Endometrium (tissue), 2 donors: ENCODE results near the gene CREB3L4.
"Not testable (repeated sequence)": the region's sequence is repeated elsewhere in the genome, so short reads cannot be mapped to it uniquely, and the experiment has no call there.

ENCODE experiments used
- FAIRE-seq: peaks from 2 replicates; lab custom pipeline; 2012; peaks lifted over from hg19 to GRCh38; lab: Jason Lieb, UNC
- donor health status: control.
- donor health status: control.

Gene CREB3L4

DNA sequence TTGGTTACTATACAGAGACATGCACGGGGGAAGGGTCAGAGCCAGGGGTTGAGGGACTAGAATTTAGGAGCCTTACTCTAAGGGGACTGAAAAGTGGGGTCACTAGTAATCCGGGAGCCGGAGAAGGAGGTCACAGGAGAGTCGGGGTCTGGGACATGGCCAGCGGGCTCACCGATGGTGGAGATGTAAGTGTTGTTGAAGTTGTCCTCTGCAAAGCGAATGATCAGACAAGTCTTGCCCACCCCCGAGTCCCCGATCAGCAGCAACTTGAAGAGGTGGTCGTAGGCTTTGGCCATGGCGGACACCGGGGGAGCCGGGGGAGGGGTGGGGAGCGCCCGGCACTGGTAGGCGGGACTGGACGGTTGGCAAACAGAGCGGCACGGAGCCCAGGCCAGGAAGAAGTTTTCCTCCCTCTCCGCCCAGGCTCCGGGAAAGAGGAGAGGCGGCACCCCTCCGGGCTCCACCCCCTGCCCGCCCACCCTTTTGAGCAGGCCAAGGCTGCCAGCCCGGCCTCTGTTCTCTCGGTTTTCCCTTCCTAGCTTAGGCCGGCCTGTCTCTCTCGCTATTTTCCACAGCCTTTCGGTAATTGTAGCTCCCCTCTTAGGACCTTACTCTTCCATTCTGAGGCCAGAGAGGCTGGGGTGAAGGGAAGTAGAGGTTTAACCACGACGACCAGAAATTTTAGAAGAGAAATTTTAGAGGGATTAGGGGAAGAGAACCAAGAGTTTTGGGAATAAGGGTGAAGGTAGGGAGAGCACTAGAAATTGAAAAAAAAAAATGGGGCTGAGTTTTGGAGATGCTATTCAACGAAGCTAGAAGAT lies 18.4 kb downstream of the CREB3L4 start, which contains the start of gene RAB13:
Gene RAB13, minus strand, starts transcription at position 399 of the 821 bp plus-strand sequence. Its CDS starts 103 bp downstream, at position 296.
- FAIRE-seq, result no peak

- FAIRE-seq, result no peak
These were observed 19.9 kb downstream of the CREB3L4 start for GRCh38 chr1:153987621-153988020.

DNA sequence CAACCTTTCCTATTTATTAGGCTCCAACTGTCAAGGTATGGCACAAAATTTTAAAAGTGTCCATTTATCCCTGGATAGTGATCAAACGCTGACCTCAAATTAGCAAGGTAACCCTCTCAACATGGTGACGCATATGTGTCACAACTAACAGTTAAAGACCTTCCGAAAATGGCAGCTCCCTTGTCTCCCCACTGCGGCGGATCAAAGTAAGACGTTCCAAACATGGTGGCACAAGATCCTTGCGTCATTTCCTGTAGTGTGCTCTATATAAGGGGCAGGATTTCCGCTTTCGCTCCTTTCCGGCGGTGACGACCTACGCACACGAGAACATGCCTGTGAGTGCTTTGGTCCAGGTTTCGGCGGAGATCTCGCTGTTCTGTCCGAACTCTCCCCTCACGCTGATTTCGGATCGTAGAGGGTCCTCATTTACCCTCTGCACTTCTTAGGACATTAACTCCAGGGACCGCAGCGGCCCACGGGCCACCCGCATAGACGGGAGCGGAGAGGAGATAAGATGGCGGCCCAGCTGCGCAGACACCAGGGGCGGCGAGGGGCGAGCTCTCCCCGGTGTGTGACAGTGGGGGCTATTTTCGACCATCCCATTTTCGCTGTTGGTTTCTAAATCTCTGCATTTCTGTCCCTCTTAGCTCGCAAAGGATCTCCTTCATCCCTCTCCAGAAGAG lies 22.9 kb downstream of the CREB3L4 start, which contains the start of gene RPS27:
Gene RPS27, plus strand, starts transcription at position 295 of the 683 bp plus-strand sequence. Its CDS starts 35 bp downstream, at position 330.
- FAIRE-seq, result peak; percentile 87

DNA sequence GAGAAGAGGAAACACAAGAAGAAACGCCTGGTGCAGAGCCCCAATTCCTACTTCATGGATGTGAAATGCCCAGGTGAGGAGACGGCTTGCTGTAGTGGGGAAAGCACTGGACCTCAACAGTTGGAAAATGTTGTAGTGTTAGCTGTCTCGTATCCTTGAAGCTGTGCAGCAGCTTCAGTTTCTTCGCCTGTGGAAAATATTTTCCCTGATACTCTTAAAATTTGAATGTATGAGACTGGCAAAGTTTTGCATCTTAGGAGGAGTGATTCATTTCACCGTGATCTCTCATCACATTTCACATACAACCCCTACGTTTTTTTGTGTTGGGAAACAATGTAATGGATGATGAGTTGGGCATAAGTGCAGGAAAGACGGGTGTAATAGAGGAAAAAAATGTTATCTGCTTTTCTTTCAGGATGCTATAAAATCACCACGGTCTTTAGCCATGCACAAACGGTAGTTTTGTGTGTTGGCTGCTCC lies 23.5 kb downstream of the CREB3L4 start:
- FAIRE-seq, result no peak

DNA sequence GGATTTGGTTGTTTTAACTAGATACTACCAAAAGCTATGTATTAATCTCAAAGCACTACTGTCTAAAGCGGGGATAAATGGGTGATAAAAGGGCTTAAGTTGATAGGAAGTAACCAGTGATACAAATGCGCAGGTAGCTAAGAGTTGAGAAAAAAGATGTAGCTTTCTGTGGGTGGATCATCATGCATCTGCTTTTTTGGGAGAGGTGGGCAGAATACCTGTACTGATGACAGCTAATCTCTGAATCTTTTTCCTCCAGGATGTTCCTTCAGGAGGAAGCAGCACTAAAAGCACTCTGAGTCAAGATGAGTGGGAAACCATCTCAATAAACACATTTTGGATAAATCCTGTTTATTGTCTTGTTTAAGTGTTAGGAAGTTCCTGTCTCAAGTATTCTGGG lies 24.1 kb downstream of the CREB3L4 start:
- no peak for FAIRE-seq

- no peak for FAIRE-seq
These were observed 27.5 kb downstream of the CREB3L4 start for GRCh38 chr1:153995202-153995601.

DNA sequence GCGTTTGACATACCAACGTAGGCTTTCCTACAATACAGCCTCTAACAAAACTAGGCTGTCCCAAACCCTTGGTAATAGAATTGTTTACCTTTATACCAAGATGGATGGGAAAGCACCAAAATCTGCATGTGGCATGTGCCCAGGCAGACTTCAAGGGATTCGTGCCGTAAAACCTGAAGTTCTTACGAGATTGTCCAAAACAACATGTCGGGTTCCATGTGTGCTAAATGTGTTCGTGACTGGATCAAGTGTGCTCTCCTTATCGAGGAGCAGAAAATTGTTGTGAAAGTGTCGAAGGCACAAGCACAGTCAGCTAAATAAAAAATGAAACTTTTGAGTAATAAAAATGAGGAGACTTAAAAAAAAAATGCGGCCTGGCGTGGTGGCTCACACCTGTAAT lies 27.9 kb downstream of the CREB3L4 start:
- FAIRE-seq, result no peak

GRCh38 chr1:153996882-153997281 lies 29.2 kb downstream of the CREB3L4 start:
- FAIRE-seq, result not testable (repeated sequence)

GRCh38 chr1:154000420-154000819 lies 32.7 kb downstream of the CREB3L4 start:
- FAIRE-seq, result no peak

GRCh38 chr1:154006136-154006535 lies 38.4 kb downstream of the CREB3L4 start:
- no peak for FAIRE-seq

- FAIRE-seq, result no peak
These were observed 44.4 kb downstream of the CREB3L4 start for GRCh38 chr1:154012129-154012528.

DNA sequence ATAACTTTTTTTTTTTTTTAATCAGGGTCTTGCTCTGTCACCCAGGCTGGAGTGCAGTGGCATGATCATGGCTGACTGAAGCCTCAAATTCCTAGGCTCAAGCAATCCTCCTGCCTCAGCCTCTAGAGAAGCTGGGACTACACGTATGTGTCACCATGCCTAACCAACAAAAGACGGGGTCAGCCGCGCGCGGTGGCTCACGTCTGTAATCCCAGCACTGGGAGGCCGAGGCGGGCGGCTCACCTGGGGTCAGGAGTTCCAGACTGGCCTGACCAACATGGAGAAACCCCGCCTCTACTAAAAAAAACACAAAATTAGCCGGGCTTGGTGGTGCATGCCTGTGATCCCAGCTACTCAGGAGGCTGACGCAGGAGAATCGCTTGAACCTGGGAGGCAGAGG lies 44.8 kb downstream of the CREB3L4 start:
- FAIRE-seq, result not testable (repeated sequence)

DNA sequence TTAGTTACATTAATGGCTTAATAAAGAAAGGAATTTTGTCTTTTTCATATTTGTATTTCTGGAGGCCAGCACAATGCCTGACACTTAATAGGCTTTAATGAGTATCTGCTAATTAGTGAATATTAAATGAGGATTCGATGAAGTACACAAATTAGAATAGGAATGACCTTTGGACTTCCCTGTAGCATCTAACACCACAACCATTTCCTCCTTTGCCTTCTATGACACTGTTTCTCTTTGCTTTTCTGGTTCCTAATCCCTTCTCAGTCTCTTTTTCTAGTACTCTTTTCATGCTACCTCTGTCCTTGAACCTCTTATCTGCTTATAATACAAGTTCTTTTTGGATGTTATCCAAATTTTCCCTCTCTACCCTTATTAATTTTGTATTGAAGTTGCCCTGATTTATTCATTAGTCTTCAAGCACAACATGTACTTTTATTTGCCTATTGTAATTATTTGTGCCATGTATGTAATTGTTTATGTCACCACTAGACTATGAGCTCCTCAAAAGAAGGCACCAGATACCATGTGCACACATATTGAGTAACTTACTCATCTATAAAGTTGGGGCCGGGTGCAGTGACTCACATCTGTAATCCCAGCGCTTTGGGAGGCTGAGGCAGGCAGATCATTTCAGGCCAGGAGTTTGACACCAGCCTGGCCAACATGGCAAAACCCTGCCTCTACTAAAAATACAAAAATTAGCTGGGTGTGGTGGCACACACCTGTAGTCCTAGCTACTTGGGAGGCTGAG lies 46.6 kb downstream of the CREB3L4 start:
- no peak for FAIRE-seq

GRCh38 chr1:154019269-154019668 lies 51.6 kb downstream of the CREB3L4 start:
- FAIRE-seq, result no peak

DNA sequence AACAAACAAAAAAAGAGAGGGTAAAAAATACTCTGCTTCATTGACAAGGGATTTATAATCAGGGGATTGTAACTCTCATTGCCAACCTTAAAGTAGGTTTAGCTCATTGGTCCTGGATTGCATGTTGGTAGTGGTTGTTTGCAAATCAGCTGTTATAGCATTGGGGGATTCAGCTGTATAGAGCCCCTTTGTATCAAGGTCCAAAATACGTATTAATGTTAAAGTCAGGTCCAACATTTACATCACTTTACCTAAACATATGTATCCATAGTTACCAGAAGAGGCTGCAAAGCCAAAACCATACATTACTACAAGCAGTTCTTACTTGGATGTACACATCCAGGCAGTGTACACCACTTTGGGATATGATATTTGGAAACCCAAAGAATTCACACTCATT lies 52.2 kb downstream of the CREB3L4 start:
- no peak for FAIRE-seq
